ENCODE data around the gene F5.
"Not testable (repeated sequence)": the region's sequence is repeated elsewhere in the genome, so short reads cannot be mapped to it uniquely, and the experiment has no call there.

F5 gene

DNA sequence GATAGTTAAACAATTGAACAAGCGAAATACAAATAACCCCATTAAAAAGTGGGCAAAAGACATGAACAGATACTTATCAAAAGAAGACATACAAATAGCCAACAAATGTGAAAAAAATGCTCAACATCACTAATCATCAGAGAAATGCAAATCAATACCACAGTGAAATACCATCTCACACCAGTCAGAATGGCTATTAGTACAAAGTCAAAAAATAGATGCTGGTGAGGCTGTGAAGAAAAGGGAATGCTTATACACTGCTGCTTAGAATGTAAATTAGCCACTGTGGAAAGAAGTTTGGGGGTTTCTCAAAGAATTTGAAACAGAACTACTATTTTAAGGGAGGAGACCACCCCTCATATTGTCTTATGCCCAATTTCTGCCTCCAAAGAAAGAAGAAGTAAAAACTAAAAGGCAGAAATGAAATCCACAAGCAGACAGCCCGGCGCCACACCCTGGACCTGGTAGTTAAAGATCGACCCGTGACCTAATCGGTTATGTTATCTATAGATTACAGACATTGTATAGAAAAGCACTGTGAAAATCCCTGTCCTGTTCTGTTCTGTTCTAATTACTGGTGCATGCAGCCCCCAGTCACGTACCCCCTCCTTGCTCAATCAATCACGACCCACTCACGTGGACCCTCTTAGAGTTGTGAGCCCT, 52.6 kb downstream of the F5 start:
- not testable (repeated sequence) for H3K9me3 Mint-ChIP-seq, H3K27ac Mint-ChIP-seq, H3K36me3 Mint-ChIP-seq, ATAC-seq, H3K4me1 Mint-ChIP-seq
- Mint-ChIP-seq H3K4me3 (peak overlapping the region; percentile 27), H3K27me3 (peaks cover 15% of the 10 kb centered on the region)

DNA sequence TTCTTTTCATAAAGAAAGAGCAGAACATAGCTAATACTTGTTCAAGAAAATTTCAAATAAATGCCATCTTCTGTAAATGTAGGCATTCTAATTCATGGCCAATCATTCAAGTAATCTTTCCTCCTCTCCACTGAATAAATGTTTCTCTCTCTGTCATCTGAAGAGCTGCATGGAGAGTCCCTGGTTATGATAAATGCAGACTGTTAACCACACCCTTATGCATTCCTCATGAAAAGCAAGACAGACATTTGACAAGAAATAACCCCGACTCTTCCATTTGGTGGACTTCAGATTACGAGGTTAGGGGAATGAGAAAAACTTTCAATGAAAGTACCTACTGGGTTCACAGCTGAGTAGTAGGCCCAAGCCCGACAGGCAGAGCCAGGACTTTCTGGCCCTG, 55.8 kb downstream of the F5 start:
- H3K9me3 Mint-ChIP-seq = no peaks in the 10 kb centered on the region
- no peak overlapping the region for H3K27ac Mint-ChIP-seq
- peaks cover 15% of the 10 kb centered on the region for H3K27me3 Mint-ChIP-seq
- no peak overlapping the region for H3K4me3 Mint-ChIP-seq
- peaks cover 6% of the 10 kb centered on the region for H3K4me1 Mint-ChIP-seq
- H3K36me3 Mint-ChIP-seq = no peaks in the 10 kb centered on the region
- no peak for ATAC-seq

DNA sequence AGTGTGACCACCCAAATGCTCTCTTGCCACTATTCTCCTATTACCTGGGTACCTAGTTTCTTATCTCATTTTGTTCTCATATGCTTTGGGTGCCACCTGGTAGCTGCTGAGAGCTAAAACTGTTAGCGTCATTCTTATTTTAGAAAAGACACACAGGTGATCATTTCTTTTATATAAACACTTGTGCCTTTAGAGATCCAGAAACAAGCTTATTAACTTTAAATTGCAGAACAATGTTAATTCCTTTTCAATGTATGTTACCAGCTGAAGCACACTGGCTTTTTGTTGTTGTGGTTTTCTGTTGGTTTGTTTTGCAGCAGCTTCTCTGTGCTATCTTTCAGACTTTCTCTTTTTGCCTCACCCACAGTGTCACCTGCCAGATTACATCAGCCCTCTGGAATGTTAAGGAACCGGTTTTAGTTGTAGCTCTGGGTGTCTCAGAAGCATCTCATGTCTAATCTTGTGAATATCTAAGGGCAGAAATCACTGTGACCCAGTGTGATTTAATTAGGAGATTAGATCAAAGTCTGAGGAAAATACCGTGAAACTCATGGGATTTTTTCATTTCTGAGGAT, 57.1 kb downstream of the F5 start:
- Mint-ChIP-seq H3K9me3 (no peaks in the 10 kb centered on the region), H3K27ac (no peak overlapping the region), H3K4me3 (no peak overlapping the region), H3K36me3 (no peaks in the 10 kb centered on the region), H3K4me1 (peaks cover 6% of the 10 kb centered on the region), H3K27me3 (peaks cover 15% of the 10 kb centered on the region)
- ATAC-seq = no peak

GRCh38 chr1:169528215-169529067, 57.8 kb downstream of the F5 start:
- Mint-ChIP-seq H3K27ac (no peak overlapping the region), H3K27me3 (peaks cover 15% of the 10 kb centered on the region), H3K4me3 (no peak overlapping the region), H3K4me1 (no peaks in the 10 kb centered on the region), H3K9me3 (no peaks in the 10 kb centered on the region), H3K36me3 (no peaks in the 10 kb centered on the region)
- ATAC-seq = no peak

- no peaks in the 10 kb centered on the region for H3K36me3 Mint-ChIP-seq
- H3K27me3 Mint-ChIP-seq = peaks cover 10% of the 10 kb centered on the region
These were observed 58.6 kb downstream of the F5 start for GRCh38 chr1:169527451-169528214.

GRCh38 chr1:169527001-169527400, 59.3 kb downstream of the F5 start:
- Mint-ChIP-seq H3K9me3 (no peaks in the 10 kb centered on the region), H3K4me1 (no peaks in the 10 kb centered on the region), H3K4me3 (no peak overlapping the region), H3K27ac (no peak overlapping the region), H3K36me3 (no peaks in the 10 kb centered on the region), H3K27me3 (peaks cover 3% of the 10 kb centered on the region)
- no peak for ATAC-seq

More at GRCh38 chr1:169527451-169528214, 58.6 kb downstream of the F5 start:
- no peak for ATAC-seq
- Mint-ChIP-seq H3K27ac (no peak overlapping the region), H3K4me3 (no peak overlapping the region), H3K9me3 (no peaks in the 10 kb centered on the region), H3K4me1 (no peaks in the 10 kb centered on the region)

DNA sequence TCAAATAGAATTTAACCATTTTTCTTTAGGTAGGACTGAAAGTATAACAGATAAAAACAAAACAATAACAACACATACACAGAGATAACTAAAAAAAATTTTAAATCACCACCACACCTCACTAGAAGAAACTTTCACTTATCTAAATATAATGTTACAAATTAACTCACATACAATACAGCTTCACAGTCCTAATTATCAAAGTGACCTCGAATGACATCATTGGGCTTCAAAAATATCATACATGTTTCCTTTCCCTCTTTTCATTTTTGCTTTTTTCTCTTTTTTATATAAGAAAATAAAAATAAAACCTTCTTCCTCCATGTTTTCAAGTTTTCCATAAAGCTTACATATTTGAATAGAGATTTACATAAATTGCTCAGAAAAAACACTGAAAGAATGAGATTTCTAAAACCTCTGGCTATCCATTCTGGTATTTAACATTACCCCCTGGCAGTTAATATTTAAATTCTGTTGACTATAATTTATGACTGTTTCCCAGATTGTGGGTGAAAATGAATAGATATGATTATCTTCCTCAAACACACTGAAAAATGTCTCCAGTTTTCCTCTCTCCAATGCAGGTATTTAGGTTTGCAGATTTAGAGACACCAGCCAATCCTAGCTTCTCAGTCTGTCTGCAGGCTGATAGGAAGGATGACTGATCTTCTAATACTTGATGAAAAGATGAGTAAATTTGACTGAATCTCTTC, 60.0 kb downstream of the F5 start:
- H3K4me3 Mint-ChIP-seq = no peak overlapping the region
- H3K4me1 Mint-ChIP-seq = no peaks in the 10 kb centered on the region
- no peak for ATAC-seq
- H3K27me3 Mint-ChIP-seq = no peaks in the 10 kb centered on the region
- H3K27ac Mint-ChIP-seq = no peak overlapping the region
- H3K9me3 Mint-ChIP-seq = no peaks in the 10 kb centered on the region
- H3K36me3 Mint-ChIP-seq = no peaks in the 10 kb centered on the region

DNA sequence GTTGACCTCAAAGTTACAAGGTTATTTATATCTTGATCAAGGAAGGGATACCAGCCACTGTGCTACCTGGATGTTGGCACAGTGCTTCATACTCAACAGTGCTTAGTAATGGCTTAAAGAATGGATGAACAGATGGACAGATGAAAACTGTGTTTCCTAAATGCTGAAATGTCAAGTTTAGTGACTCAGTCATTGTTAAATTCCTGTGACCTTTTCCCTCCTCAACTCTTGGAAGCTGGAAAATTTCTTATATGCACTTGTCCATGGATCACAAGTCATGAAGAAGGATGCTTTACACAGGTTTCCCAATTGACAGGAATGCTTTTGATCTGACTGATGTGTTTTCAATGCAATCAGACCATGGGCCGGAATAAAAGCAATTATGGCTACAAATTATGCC, 60.9 kb downstream of the F5 start:
- no peak for ATAC-seq
- Mint-ChIP-seq H3K4me3 (no peak overlapping the region), H3K9me3 (no peaks in the 10 kb centered on the region), H3K36me3 (no peaks in the 10 kb centered on the region), H3K27ac (no peak overlapping the region), H3K4me1 (no peaks in the 10 kb centered on the region), H3K27me3 (no peaks in the 10 kb centered on the region)

DNA sequence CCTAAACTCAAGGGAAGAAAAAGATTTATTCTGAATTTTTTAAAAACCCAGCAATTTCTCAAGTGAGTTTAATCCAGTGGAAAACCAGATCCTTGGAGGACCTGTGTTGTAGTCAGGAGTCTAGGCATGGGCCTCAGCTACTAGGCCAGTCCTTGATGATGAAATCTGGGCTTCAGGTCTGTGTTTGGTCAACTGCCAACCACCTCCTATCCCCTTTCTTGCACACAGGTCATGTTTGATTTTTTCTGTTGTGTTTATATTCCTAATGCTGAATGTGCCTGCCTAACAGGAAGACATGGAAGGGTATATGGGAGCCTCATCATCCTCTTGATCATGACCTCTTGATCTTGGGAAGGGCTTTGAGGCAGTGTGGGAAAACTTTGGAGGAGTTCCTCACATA, 62.4 kb downstream of the F5 start:
- Mint-ChIP-seq H3K4me1 (no peaks in the 10 kb centered on the region), H3K9me3 (no peaks in the 10 kb centered on the region), H3K4me3 (no peak overlapping the region), H3K27ac (no peak overlapping the region), H3K27me3 (no peaks in the 10 kb centered on the region), H3K36me3 (no peaks in the 10 kb centered on the region)
- ATAC-seq = no peak

DNA sequence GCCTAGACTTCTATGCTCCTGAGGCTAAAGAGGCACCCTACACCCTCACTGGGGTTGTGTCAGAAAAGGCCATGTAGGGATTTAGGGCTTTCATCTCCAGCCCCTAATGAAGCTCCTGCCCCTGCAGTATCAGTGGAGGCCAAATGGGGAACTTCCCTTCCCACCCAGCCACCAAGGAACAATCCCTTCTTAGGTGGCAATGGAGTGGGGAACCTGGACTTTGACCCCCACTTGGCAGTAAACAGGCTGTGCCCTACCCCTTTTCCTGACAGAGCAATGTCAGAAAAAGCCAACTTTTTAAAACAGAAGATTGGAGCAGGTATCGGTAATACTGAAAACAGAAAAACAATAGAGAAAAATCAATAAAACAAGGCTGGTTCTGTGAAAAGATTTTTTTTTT, 65.1 kb downstream of the F5 start:
- ATAC-seq = no peak
- no peaks in the 10 kb centered on the region for H3K9me3 Mint-ChIP-seq
- no peaks in the 10 kb centered on the region for H3K4me1 Mint-ChIP-seq
- no peaks in the 10 kb centered on the region for H3K36me3 Mint-ChIP-seq
- no peaks in the 10 kb centered on the region for H3K27me3 Mint-ChIP-seq
- H3K27ac Mint-ChIP-seq = no peak overlapping the region
- H3K4me3 Mint-ChIP-seq = no peak overlapping the region

GRCh38 chr1:169517558-169518186, 68.6 kb downstream of the F5 start:
- Mint-ChIP-seq H3K4me1 (peaks cover 7% of the 10 kb centered on the region), H3K4me3 (no peak overlapping the region), H3K36me3 (no peaks in the 10 kb centered on the region), H3K27me3 (no peaks in the 10 kb centered on the region), H3K9me3 (no peaks in the 10 kb centered on the region), H3K27ac (no peak overlapping the region)
- no peak for ATAC-seq

DNA sequence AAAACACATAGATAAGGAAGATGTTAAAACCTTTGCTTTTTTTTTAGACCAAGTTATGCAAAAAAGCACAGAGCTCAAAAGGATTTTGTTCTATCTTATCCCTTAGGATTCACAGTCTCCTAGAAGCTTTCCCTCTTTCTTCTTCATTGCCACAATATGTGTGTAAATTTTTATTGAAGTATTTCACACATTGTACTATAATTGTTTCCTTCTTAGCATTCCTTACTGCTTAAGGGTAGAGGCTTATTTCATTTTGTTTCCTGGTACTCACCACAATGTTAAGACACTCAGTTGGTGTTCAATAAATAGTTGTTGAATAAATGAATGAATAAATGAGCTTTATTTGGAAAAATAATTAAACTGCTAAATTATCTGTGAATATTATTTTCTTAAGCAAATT, 70.6 kb downstream of the F5 start:
- no peak for ATAC-seq
- no peaks in the 10 kb centered on the region for H3K36me3 Mint-ChIP-seq

GRCh38 chr1:169514566-169515270, 71.6 kb downstream of the F5 start:
- H3K36me3 Mint-ChIP-seq = no peaks in the 10 kb centered on the region
- no peaks in the 10 kb centered on the region for H3K27me3 Mint-ChIP-seq
- H3K4me1 Mint-ChIP-seq = peaks cover 7% of the 10 kb centered on the region
- H3K9me3 Mint-ChIP-seq = no peaks in the 10 kb centered on the region
- no peak overlapping the region for H3K4me3 Mint-ChIP-seq
- H3K27ac Mint-ChIP-seq = no peak overlapping the region
- no peak for ATAC-seq

More for the DNA sequence above, 70.6 kb downstream of the F5 start:
- no peak overlapping the region for H3K4me3 Mint-ChIP-seq
- H3K9me3 Mint-ChIP-seq = no peaks in the 10 kb centered on the region
- no peak overlapping the region for H3K27ac Mint-ChIP-seq
- no peaks in the 10 kb centered on the region for H3K27me3 Mint-ChIP-seq
- H3K4me1 Mint-ChIP-seq = peaks cover 7% of the 10 kb centered on the region

DNA sequence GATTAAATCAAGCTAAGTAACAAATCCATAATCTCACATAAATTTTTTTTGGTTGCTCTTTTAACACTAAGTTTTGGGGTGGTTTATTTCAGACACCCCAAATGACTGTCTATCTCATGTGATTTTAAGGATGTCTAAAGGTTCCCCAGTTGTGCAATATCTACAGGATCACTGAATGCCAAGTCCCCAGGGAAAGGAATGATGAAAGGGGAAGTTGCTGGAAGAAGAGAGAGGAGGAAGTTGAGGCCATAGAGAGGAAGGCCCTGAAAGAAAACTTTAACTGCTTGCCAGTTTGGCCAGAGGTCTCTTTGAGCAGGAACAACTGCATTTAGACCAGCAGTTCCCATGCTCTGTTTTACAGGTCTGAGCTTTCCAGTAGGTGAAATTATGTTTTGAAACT, 73.1 kb downstream of the F5 start:
- Mint-ChIP-seq H3K9me3 (no peaks in the 10 kb centered on the region), H3K27me3 (no peaks in the 10 kb centered on the region), H3K4me3 (no peak overlapping the region), H3K4me1 (peaks cover 12% of the 10 kb centered on the region), H3K27ac (no peak overlapping the region), H3K36me3 (no peaks in the 10 kb centered on the region)
- ATAC-seq = no peak
